HEK293 (cell line): ENCODE data around the gene TLX3.

Experiments
- CTCF ChIA-PET: fragments of 350-600 bp; formaldehyde crosslinking; extraction: SDS; loops from one replicate; lab custom pipeline; 2021; ENCODE audit warnings: antibody characterized with exemption; lab: Yijun Ruan, JAX
- POLR2A ChIA-PET: fragments of 300-600 bp; formaldehyde crosslinking; extraction: SDS; loops from one replicate; lab custom pipeline; 2020; ENCODE audit warnings: antibody characterized with exemption, inconsistent platforms; lab: Yijun Ruan, JAX
- H3K27ac ChIP-seq: fragments of 200-500 bp; sonication (Bioruptor generic); 2 replicates; pipeline ENCODE4 v1.5.1; 2014; ENCODE audit warnings: low read depth, low read length, control low read depth, inconsistent platforms; ENCODE audit errors: extremely low read depth
- H3K36me3 ChIP-seq, 2 experiments: fragments of 200-500 bp in 1 of 2; sonication (Bioruptor generic) in 1 of 2; 1 replicate in 1 of 2; 2 replicates in 1 of 2; pipeline ENCODE4 v1.5.1; 2014 to 2017; ENCODE audit warnings: inconsistent platforms in 2 of 2, low read length in 2 of 2; ENCODE audit not compliant: control insufficient read depth in 2 of 2, insufficient read depth in 1 of 2
- H3K4me1 ChIP-seq: fragments of 200-500 bp; sonication (Bioruptor generic); 2 replicates; pipeline ENCODE4 v1.5.1; 2014; ENCODE audit warnings: mild to moderate bottlenecking, low read length, inconsistent platforms; ENCODE audit not compliant: control insufficient read depth, insufficient read depth
- H3K4me3 ChIP-seq: 2 replicates; pipeline ENCODE4 v1.5.1; 2011; ENCODE audit warnings: low read depth, mild to moderate bottlenecking, control low read depth, low read length, moderate library complexity
- H3K9me3 ChIP-seq: fragments of 200-500 bp; sonication (Bioruptor generic); 2 replicates; pipeline ENCODE4 v1.5.1; 2014; ENCODE audit warnings: low read depth, low read length, inconsistent platforms; ENCODE audit not compliant: control insufficient read depth, insufficient read depth
- EGR2 ChIP-seq: fragments of 450-650 bp; formaldehyde crosslinking; IDR thresholded peaks from 2 replicates; pipeline ENCODE4 v1.5.1; 2016; ENCODE audit warnings: low read depth, missing biosample characterization, missing genetic modification characterization
- FEZF1 ChIP-seq: fragments of 450-650 bp; formaldehyde crosslinking; IDR thresholded peaks from 2 replicates; pipeline ENCODE4 v1.5.1; 2016; ENCODE audit warnings: missing biosample characterization, missing genetic modification characterization
- GLIS1 ChIP-seq: fragments of 450-650 bp; formaldehyde crosslinking; IDR thresholded peaks from 2 replicates; pipeline ENCODE4 v1.5.1; 2016; ENCODE audit warnings: missing biosample characterization, missing genetic modification characterization
- KLF17 ChIP-seq: fragments of 450-650 bp; formaldehyde crosslinking; IDR thresholded peaks from 2 replicates; pipeline ENCODE4 v1.5.1; 2016; ENCODE audit warnings: missing biosample characterization, missing genetic modification characterization
- MZF1 ChIP-seq: fragments of 450-650 bp; formaldehyde crosslinking; IDR thresholded peaks from 2 replicates; pipeline ENCODE4 v1.5.1; 2017; ENCODE audit warnings: missing biosample characterization, missing genetic modification characterization, borderline replicate concordance
- PRDM10 ChIP-seq: fragments of 450-650 bp; formaldehyde crosslinking; IDR thresholded peaks from 2 replicates; pipeline ENCODE4 v1.5.1; 2016; ENCODE audit warnings: missing biosample characterization, missing genetic modification characterization
- SCRT1 ChIP-seq: fragments of 450-650 bp; formaldehyde crosslinking; IDR thresholded peaks from 2 replicates; pipeline ENCODE4 v1.5.1; 2016; ENCODE audit warnings: missing biosample characterization, missing genetic modification characterization, borderline replicate concordance
- SCRT2 ChIP-seq: fragments of 450-650 bp; formaldehyde crosslinking; IDR thresholded peaks from 2 replicates; pipeline ENCODE4 v1.5.1; 2016; ENCODE audit warnings: missing biosample characterization, missing genetic modification characterization
- SP3 ChIP-seq: fragments of 450-650 bp; formaldehyde crosslinking; IDR thresholded peaks from 2 replicates; pipeline ENCODE4 v1.5.1; 2016; ENCODE audit warnings: missing biosample characterization, missing genetic modification characterization
- TCF7L2 ChIP-seq: IDR thresholded peaks from 2 replicates; pipeline ENCODE4 v1.6.1; 2011; ENCODE audit warnings: low read depth, mild to moderate bottlenecking, inconsistent platforms, low read length, moderate library complexity, borderline replicate concordance
- ZBTB21 ChIP-seq: fragments of 450-650 bp; formaldehyde crosslinking; IDR thresholded peaks from 2 replicates; pipeline ENCODE4 v1.5.1; 2017; ENCODE audit warnings: missing biosample characterization, missing genetic modification characterization
- ZFHX2 ChIP-seq: fragments of 450-650 bp; formaldehyde crosslinking; conservative IDR thresholded peaks from 2 replicates; pipeline ENCODE4 v1.5.1; 2016; ENCODE audit warnings: missing biosample characterization, missing genetic modification characterization
- ZFP41 ChIP-seq: fragments of 450-650 bp; formaldehyde crosslinking; IDR thresholded peaks from 2 replicates; pipeline ENCODE4 v1.5.1; 2016; ENCODE audit warnings: missing biosample characterization, missing genetic modification characterization, borderline replicate concordance
- ZNF138 ChIP-seq: fragments of 450-650 bp; formaldehyde crosslinking; IDR thresholded peaks from 2 replicates; pipeline ENCODE4 v1.5.1; 2016; ENCODE audit warnings: missing biosample characterization, missing genetic modification characterization, borderline replicate concordance
- ZNF184 ChIP-seq: fragments of 450-650 bp; IDR thresholded peaks from 2 replicates; pipeline ENCODE4 v1.5.1; 2018; ENCODE audit warnings: missing biosample characterization, mild to moderate bottlenecking, missing genetic modification characterization
- ZNF449 ChIP-seq: fragments of 450-650 bp; formaldehyde crosslinking; IDR thresholded peaks from 2 replicates; pipeline ENCODE4 v1.5.1; 2017; ENCODE audit warnings: missing biosample characterization, mild to moderate bottlenecking, missing genetic modification characterization, moderate library complexity
- ZNF571 ChIP-seq: fragments of 450-650 bp; formaldehyde crosslinking; IDR thresholded peaks from 2 replicates; pipeline ENCODE4 v1.5.0; 2017; ENCODE audit warnings: missing biosample characterization, missing genetic modification characterization
- ZNF600 ChIP-seq: fragments of 450-650 bp; formaldehyde crosslinking; IDR thresholded peaks from 2 replicates; pipeline ENCODE4 v1.5.1; 2016; ENCODE audit warnings: missing biosample characterization, missing genetic modification characterization
- ZNF670 ChIP-seq: fragments of 450-650 bp; formaldehyde crosslinking; IDR thresholded peaks from 2 replicates; pipeline ENCODE4 v1.5.1; 2016; ENCODE audit warnings: missing biosample characterization, missing genetic modification characterization, low read depth
- ZNF692 ChIP-seq: fragments of 450-650 bp; formaldehyde crosslinking; IDR thresholded peaks from 2 replicates; pipeline ENCODE4 v1.5.1; 2016; ENCODE audit warnings: missing biosample characterization, missing genetic modification characterization
- ZNF768 ChIP-seq: fragments of 450-650 bp; formaldehyde crosslinking; IDR thresholded peaks from 2 replicates; pipeline ENCODE4 v1.5.1; 2018; ENCODE audit warnings: missing biosample characterization, mild to moderate bottlenecking, missing genetic modification characterization
- ZNF785 ChIP-seq: fragments of 450-650 bp; formaldehyde crosslinking; IDR thresholded peaks from 2 replicates; pipeline ENCODE4 v1.5.1; 2016; ENCODE audit warnings: missing biosample characterization, missing genetic modification characterization

Gene TLX3

GRCh38 chr5:171299228-171299627, 9.8 kb upstream of the TLX3 start (continued):
- TF ChIP-seq FEZF1 (tag by site-specific recombination) (peak; percentile 61; the same call in 1 of the 2 replicates), MZF1 (tag by site-specific recombination) (0 out of 2 replicates have a peak, but pooled peaks have one; percentile 17), ZNF600 (tag by site-specific recombination) (peak; percentile 30; the same call in 1 of the 2 replicates)
- TF ChIP-seq, all 188 proteins: peak for 10

- POLR2A ChIA-PET: interaction anchor here (1.7 kb wide), 1 partner anchor 9 kb away, joined by 4 read pairs; the partner anchor contains the start of gene TLX3
- TF ChIP-seq TCF7L2 (0 out of 2 replicates have a peak, but pooled peaks have one; percentile 22), ZNF785 (tag by site-specific recombination) (no peak), ZNF184 (tag by site-specific recombination) (no peak), SCRT2 (tag by site-specific recombination) (peak; percentile 22; the same call in 1 of the 2 replicates), ZNF449 (tag by site-specific recombination) (peak; percentile 38; the same call in 1 of the 2 replicates), EGR2 (tag by site-specific recombination) (no peak), ZFHX2 (tag by site-specific recombination) (no peak), KLF17 (tag by site-specific recombination) (no peak)
- peaks cover 27% of the 10 kb centered on the region for H3K4me1 ChIP-seq
- H3K27ac ChIP-seq: no peak overlapping the region
- H3K4me3 ChIP-seq: no peak overlapping the region
- H3K9me3 ChIP-seq: no peaks in the 10 kb centered on the region
- CTCF ChIA-PET: no interaction called here
- peaks cover 0 to 6% of the 10 kb centered on the region in 2 experiments; a peak in 1 of 3 replicates for H3K36me3 ChIP-seq
These were observed 9.2 kb upstream of the TLX3 start for GRCh38 chr5:171299851-171300250.

GRCh38 chr5:171300358-171300757, 8.7 kb upstream of the TLX3 start:
- no peaks in the 10 kb centered on the region for H3K9me3 ChIP-seq

GRCh38 chr5:171306166-171306565, 2.9 kb upstream of the TLX3 start:
- Histone ChIP-seq H3K9me3 (no peaks in the 10 kb centered on the region), H3K4me1 (peaks cover 8% of the 10 kb centered on the region), H3K27ac (no peak overlapping the region), H3K4me3 (no peak overlapping the region), H3K36me3 (peaks cover 0 to 4% of the 10 kb centered on the region in 2 experiments; a peak in 1 of 3 replicates)
- CTCF ChIA-PET: no interaction called here
- POLR2A ChIA-PET: no interaction called here
- TF ChIP-seq SP3 (no peak), ZNF692 (tag by site-specific recombination) (no peak), ZNF670 (tag by site-specific recombination) (no peak), PRDM10 (tag by site-specific recombination) (peak; percentile 63), ZFP41 (tag by site-specific recombination) (no peak), EGR2 (tag by site-specific recombination) (no peak), GLIS1 (no peak), ZNF571 (tag by site-specific recombination) (no peak)

More at GRCh38 chr5:171300358-171300757, 8.7 kb upstream of the TLX3 start:
- Histone ChIP-seq H3K27ac (no peak overlapping the region), H3K36me3 (peaks cover 0 to 6% of the 10 kb centered on the region in 2 experiments; a peak in 1 of 3 replicates), H3K4me3 (no peak overlapping the region), H3K4me1 (peaks cover 24% of the 10 kb centered on the region)
- POLR2A ChIA-PET: interaction anchor here (1.7 kb wide), 1 partner anchor 8 kb away, joined by 4 read pairs; the partner anchor contains the start of gene TLX3
- no peak for TF ChIP-seq ZNF768 (tag by site-specific recombination)
- TF ChIP-seq ZNF571 (tag by site-specific recombination): no peak
- no peak for TF ChIP-seq ZNF138 (tag by site-specific recombination)
- TF ChIP-seq ZBTB21 (tag by site-specific recombination): no peak
- no peak for TF ChIP-seq SCRT1 (tag by site-specific recombination)
- TF ChIP-seq ZFP41 (tag by site-specific recombination): no peak
- CTCF ChIA-PET: no interaction called here
